LoVo (cell line): ENCODE measurements around the gene GUCY2D.

Experiments used
- DNase-seq: peaks from one replicate; pipeline ENCODE4 v3.0.0-alpha.2; 2016; ENCODE audit warnings: low spot score

Gene GUCY2D

GRCh38 chr17:7992924-7993323 is 9.5 kb upstream of the GUCY2D start:
- no peak for DNase-seq

- DNase-seq = no peak
Observed at GRCh38 chr17:7993972-7994589, 8.3 kb upstream of the GUCY2D start.

- no peak for DNase-seq
Observed at GRCh38 chr17:7995724-7996123, 6.7 kb upstream of the GUCY2D start.

GRCh38 chr17:7997186-7997585 is 5.2 kb upstream of the GUCY2D start:
- no peak for DNase-seq

- no peak for DNase-seq
Observed at GRCh38 chr17:8002721-8003593, 542 bp downstream of the GUCY2D start.

- no peak for DNase-seq
Observed at GRCh38 chr17:8003594-8004181, 1.3 kb downstream of the GUCY2D start.

GRCh38 chr17:8004899-8005298 is 2.5 kb downstream of the GUCY2D start:
- no peak for DNase-seq

GRCh38 chr17:8005357-8005756 is 2.9 kb downstream of the GUCY2D start:
- DNase-seq = no peak

- DNase-seq = no peak
Observed at GRCh38 chr17:8005967-8006730, 3.7 kb downstream of the GUCY2D start.

- no peak for DNase-seq
Observed at GRCh38 chr17:8006836-8007680, 4.6 kb downstream of the GUCY2D start.

- no peak for DNase-seq
Observed at GRCh38 chr17:8007836-8008235, 5.4 kb downstream of the GUCY2D start.

- DNase-seq = no peak
Observed at GRCh38 chr17:8012045-8012580, 9.7 kb downstream of the GUCY2D start.

GRCh38 chr17:8012996-8013640 is 10.7 kb downstream of the GUCY2D start:
- no peak for DNase-seq

- DNase-seq = no peak
Observed at GRCh38 chr17:8013731-8014557, 11.5 kb downstream of the GUCY2D start.

- no peak for DNase-seq
Observed at GRCh38 chr17:8014558-8014850, 12.1 kb downstream of the GUCY2D start.

- DNase-seq = no peak
Observed at GRCh38 chr17:8015236-8015956, 13.0 kb downstream of the GUCY2D start.

GRCh38 chr17:8015957-8016631 is 13.7 kb downstream of the GUCY2D start:
- DNase-seq = no peak

- DNase-seq = no peak
Observed at GRCh38 chr17:8016632-8017424, 14.4 kb downstream of the GUCY2D start.
